Measurements from ENCODE around the gene RAB7A. TPM values are rescaled to one million over a fixed set of nuclear protein-coding genes. Genes with fewer than 3 reads are reported as not detected.
"Not testable (repeated sequence)": the region's sequence is repeated elsewhere in the genome, so short reads cannot be mapped to it uniquely, and the experiment has no call there.

The RAB7A gene
- total RNA-seq, 1 experiment from 2014 or later: 491 TPM

GRCh38 chr3:128764863-128765262, 38.9 kb downstream of the RAB7A start:
- no peaks in the 10 kb centered on the region for H3K27me3 Mint-ChIP-seq (ENCODE audit: unreplicated experiment)
- H3K36me3 Mint-ChIP-seq (ENCODE audit: insufficient read depth, unreplicated experiment): peaks cover 16% of the 10 kb centered on the region
- BruUV-seq (replicated peaks): no TSS peak
- DNase-seq: no peak
- no peak overlapping the region for H3K4me3 Mint-ChIP-seq (ENCODE audit: low read depth, unreplicated experiment)
- CTCF ChIA-PET: no interaction called here
- no peak for TF ChIP-seq CTCF (IDR thresholded peaks at IDR 0.05; ENCODE audit: unreplicated experiment)
- H3K27ac Mint-ChIP-seq (ENCODE audit: unreplicated experiment): no peak overlapping the region
- intact Hi-C loops (cut with micrococcal nuclease; ENCODE audit: unreplicated experiment): no loop called here
- H3K4me1 Mint-ChIP-seq (ENCODE audit: low read depth, unreplicated experiment): peaks cover 26% of the 10 kb centered on the region
- H3K9me3 Mint-ChIP-seq (ENCODE audit: low read depth, unreplicated experiment): no peaks in the 10 kb centered on the region

GRCh38 chr3:128767094-128767750, 41.2 kb downstream of the RAB7A start:
- TF ChIP-seq CTCF (IDR thresholded peaks at IDR 0.05; ENCODE audit: unreplicated experiment): no peak
- intact Hi-C loops (cut with micrococcal nuclease; ENCODE audit: unreplicated experiment): no loop called here
- Mint-ChIP-seq H3K4me1 (ENCODE audit: low read depth, unreplicated experiment) (peaks cover 20% of the 10 kb centered on the region), H3K4me3 (ENCODE audit: low read depth, unreplicated experiment) (no peak overlapping the region), H3K27me3 (ENCODE audit: unreplicated experiment) (no peaks in the 10 kb centered on the region), H3K36me3 (ENCODE audit: insufficient read depth, unreplicated experiment) (peaks cover 20% of the 10 kb centered on the region), H3K9me3 (ENCODE audit: low read depth, unreplicated experiment) (no peaks in the 10 kb centered on the region), H3K27ac (ENCODE audit: unreplicated experiment) (no peak overlapping the region)
- DNase-seq: no peak
- BruUV-seq (replicated peaks): no TSS peak
- CTCF ChIA-PET: no interaction called here

GRCh38 chr3:128768471-128768870, 42.5 kb downstream of the RAB7A start:
- BruUV-seq (replicated peaks): no TSS peak

GRCh38 chr3:128770387-128770786, 44.4 kb downstream of the RAB7A start:
- H3K27me3 Mint-ChIP-seq (ENCODE audit: unreplicated experiment): no peaks in the 10 kb centered on the region
- H3K9me3 Mint-ChIP-seq (ENCODE audit: low read depth, unreplicated experiment): no peaks in the 10 kb centered on the region
- CTCF ChIA-PET: interaction anchor here (1.1 to 1.3 kb wide), 2 partner anchors 10 to 90 kb away, joined by 3 to 4 read pairs; no protein-coding TSS in a partner anchor

More at GRCh38 chr3:128768471-128768870, 42.5 kb downstream of the RAB7A start:
- CTCF ChIA-PET: interaction anchor here (0.6 to 1.6 kb wide), 3 partner anchors 20 to 521 kb away, joined by 3 to 4 read pairs (median 4); no protein-coding TSS in a partner anchor
- Mint-ChIP-seq H3K4me3 (ENCODE audit: low read depth, unreplicated experiment) (no peak overlapping the region), H3K9me3 (ENCODE audit: low read depth, unreplicated experiment) (no peaks in the 10 kb centered on the region), H3K27me3 (ENCODE audit: unreplicated experiment) (no peaks in the 10 kb centered on the region), H3K27ac (ENCODE audit: unreplicated experiment) (no peak overlapping the region), H3K4me1 (ENCODE audit: low read depth, unreplicated experiment) (peaks cover 20% of the 10 kb centered on the region), H3K36me3 (ENCODE audit: insufficient read depth, unreplicated experiment) (peaks cover 20% of the 10 kb centered on the region)
- intact Hi-C loops (cut with micrococcal nuclease; ENCODE audit: unreplicated experiment): no loop called here
- no peak for TF ChIP-seq CTCF (IDR thresholded peaks at IDR 0.05; ENCODE audit: unreplicated experiment)
- DNase-seq: no peak

GRCh38 chr3:128773189-128773588, 47.2 kb downstream of the RAB7A start:
- peaks cover 33% of the 10 kb centered on the region for H3K4me1 Mint-ChIP-seq (ENCODE audit: low read depth, unreplicated experiment)
- H3K27ac Mint-ChIP-seq (ENCODE audit: unreplicated experiment); H3K9me3 Mint-ChIP-seq (ENCODE audit: low read depth, unreplicated experiment); DNase-seq; H3K4me3 Mint-ChIP-seq (ENCODE audit: low read depth, unreplicated experiment); CTCF ChIA-PET; H3K27me3 Mint-ChIP-seq (ENCODE audit: unreplicated experiment); intact Hi-C loops (cut with micrococcal nuclease; ENCODE audit: unreplicated experiment); BruUV-seq (replicated peaks): not testable (repeated sequence)
- peaks cover 11% of the 10 kb centered on the region for H3K36me3 Mint-ChIP-seq (ENCODE audit: insufficient read depth, unreplicated experiment)

More at GRCh38 chr3:128770387-128770786, 44.4 kb downstream of the RAB7A start:
- TF ChIP-seq CTCF (IDR thresholded peaks at IDR 0.05; ENCODE audit: unreplicated experiment): no peak
- H3K4me1 Mint-ChIP-seq (ENCODE audit: low read depth, unreplicated experiment): peaks cover 25% of the 10 kb centered on the region
- H3K36me3 Mint-ChIP-seq (ENCODE audit: insufficient read depth, unreplicated experiment): peaks cover 16% of the 10 kb centered on the region
- no TSS peak for BruUV-seq (replicated peaks)
- no peak for DNase-seq
- no peak overlapping the region for H3K27ac Mint-ChIP-seq (ENCODE audit: unreplicated experiment)
- H3K4me3 Mint-ChIP-seq (ENCODE audit: low read depth, unreplicated experiment): no peak overlapping the region
- intact Hi-C loops (cut with micrococcal nuclease; ENCODE audit: unreplicated experiment): no loop called here

GRCh38 chr3:128773592-128773991, 47.6 kb downstream of the RAB7A start:
- intact Hi-C loops (cut with micrococcal nuclease; ENCODE audit: unreplicated experiment); CTCF ChIA-PET; H3K4me3 Mint-ChIP-seq (ENCODE audit: low read depth, unreplicated experiment); H3K27ac Mint-ChIP-seq (ENCODE audit: unreplicated experiment); H3K9me3 Mint-ChIP-seq (ENCODE audit: low read depth, unreplicated experiment); BruUV-seq (replicated peaks); DNase-seq; H3K27me3 Mint-ChIP-seq (ENCODE audit: unreplicated experiment): not testable (repeated sequence)
- H3K36me3 Mint-ChIP-seq (ENCODE audit: insufficient read depth, unreplicated experiment): peaks cover 11% of the 10 kb centered on the region
- peaks cover 33% of the 10 kb centered on the region for H3K4me1 Mint-ChIP-seq (ENCODE audit: low read depth, unreplicated experiment)
